GM20000 (cell line): ENCODE data around the gene WAPL.
"Not testable (repeated sequence)": the region's sequence is repeated elsewhere in the genome, so short reads cannot be mapped to it uniquely, and the experiment has no call there.

Experiments
- DNase-seq: peaks from one replicate; pipeline ENCODE4 v3.0.0; 2012; ENCODE audit warnings: low spot score
- TF ChIP-seq, protein P1 (sequence below): IDR thresholded peaks from 2 replicates; pipeline ENCODE4 v1.5.1; 2012; ENCODE audit warnings: mild to moderate bottlenecking, control low read depth; ENCODE audit errors: extremely low read depth, missing control alignments

Gene WAPL, protein sequence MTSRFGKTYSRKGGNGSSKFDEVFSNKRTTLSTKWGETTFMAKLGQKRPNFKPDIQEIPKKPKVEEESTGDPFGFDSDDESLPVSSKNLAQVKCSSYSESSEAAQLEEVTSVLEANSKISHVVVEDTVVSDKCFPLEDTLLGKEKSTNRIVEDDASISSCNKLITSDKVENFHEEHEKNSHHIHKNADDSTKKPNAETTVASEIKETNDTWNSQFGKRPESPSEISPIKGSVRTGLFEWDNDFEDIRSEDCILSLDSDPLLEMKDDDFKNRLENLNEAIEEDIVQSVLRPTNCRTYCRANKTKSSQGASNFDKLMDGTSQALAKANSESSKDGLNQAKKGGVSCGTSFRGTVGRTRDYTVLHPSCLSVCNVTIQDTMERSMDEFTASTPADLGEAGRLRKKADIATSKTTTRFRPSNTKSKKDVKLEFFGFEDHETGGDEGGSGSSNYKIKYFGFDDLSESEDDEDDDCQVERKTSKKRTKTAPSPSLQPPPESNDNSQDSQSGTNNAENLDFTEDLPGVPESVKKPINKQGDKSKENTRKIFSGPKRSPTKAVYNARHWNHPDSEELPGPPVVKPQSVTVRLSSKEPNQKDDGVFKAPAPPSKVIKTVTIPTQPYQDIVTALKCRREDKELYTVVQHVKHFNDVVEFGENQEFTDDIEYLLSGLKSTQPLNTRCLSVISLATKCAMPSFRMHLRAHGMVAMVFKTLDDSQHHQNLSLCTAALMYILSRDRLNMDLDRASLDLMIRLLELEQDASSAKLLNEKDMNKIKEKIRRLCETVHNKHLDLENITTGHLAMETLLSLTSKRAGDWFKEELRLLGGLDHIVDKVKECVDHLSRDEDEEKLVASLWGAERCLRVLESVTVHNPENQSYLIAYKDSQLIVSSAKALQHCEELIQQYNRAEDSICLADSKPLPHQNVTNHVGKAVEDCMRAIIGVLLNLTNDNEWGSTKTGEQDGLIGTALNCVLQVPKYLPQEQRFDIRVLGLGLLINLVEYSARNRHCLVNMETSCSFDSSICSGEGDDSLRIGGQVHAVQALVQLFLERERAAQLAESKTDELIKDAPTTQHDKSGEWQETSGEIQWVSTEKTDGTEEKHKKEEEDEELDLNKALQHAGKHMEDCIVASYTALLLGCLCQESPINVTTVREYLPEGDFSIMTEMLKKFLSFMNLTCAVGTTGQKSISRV (N-terminal part only)

DNA sequence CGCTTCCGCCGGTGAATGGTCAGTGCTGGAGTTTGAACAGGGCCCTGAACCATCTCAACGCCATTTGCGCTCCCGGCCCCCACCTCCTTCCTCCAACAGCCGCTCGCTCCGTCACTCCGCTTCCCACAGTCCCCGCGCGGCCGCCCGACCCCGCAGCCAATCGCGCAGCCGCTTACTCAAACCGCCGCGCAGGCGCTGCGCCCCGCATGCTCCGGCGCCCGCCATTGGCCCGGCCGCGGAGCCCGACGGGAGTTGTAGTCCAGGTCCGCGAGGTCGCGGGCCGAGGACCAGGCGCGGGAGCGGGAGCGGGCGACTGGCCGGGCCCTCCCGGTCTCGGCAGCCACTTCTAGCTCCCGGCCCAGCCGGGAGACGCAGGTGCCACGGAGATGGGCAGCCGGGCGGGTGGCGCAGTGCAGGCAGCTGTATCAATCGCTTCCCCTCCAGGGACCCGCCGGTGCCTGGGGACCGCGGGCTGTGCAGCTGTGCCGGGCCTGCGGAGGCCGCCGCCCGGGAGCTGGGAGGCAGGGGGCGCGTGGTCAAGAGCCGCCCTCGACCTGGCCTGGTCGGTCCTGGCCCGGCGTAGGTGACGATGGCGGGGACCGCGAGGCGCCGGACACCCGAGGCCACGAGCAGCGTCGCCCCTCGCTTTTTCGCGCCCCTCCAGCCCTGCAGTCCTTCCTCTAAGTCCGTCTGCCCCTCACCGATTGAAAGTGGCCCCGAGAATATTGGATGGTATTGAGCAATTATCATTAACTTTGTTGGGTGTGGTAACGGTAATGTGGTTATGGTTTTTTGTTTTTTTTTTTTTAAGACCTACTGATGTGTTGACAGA, at the start of gene WAPL:
Gene WAPL (minus strand): TSS at position 115 of the 832 bp plus-strand sequence. CDS start 3,723 bp downstream, outside the sequence.
- DNase-seq = peak; percentile 99
- TF ChIP-seq, protein P1, sequence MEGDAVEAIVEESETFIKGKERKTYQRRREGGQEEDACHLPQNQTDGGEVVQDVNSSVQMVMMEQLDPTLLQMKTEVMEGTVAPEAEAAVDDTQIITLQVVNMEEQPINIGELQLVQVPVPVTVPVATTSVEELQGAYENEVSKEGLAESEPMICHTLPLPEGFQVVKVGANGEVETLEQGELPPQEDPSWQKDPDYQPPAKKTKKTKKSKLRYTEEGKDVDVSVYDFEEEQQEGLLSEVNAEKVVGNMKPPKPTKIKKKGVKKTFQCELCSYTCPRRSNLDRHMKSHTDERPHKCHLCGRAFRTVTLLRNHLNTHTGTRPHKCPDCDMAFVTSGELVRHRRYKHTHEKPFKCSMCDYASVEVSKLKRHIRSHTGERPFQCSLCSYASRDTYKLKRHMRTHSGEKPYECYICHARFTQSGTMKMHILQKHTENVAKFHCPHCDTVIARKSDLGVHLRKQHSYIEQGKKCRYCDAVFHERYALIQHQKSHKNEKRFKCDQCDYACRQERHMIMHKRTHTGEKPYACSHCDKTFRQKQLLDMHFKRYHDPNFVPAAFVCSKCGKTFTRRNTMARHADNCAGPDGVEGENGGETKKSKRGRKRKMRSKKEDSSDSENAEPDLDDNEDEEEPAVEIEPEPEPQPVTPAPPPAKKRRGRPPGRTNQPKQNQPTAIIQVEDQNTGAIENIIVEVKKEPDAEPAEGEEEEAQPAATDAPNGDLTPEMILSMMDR = no peak

DNA sequence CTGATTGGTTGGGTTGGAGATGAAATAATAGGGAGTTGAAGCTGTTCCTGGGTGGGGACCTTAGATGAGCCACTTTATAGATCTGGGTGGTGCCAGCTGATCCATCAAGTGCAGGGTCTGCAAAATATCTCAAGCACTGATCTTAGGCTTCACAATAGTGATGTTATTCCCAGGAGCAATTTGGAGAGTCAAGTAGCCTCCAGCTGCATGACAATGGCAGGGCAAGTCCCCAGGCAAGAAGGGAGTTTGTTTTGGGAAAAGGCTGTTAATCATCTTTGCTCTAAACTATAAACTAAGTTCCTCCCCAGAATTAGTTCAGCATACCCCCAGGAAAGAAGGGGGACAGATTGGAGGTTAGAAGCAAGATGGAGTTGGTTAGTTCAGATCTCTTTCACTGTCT, 47.7 kb upstream of the WAPL start:
- TF ChIP-seq, protein P1 = no peak
- no peak for DNase-seq

DNA sequence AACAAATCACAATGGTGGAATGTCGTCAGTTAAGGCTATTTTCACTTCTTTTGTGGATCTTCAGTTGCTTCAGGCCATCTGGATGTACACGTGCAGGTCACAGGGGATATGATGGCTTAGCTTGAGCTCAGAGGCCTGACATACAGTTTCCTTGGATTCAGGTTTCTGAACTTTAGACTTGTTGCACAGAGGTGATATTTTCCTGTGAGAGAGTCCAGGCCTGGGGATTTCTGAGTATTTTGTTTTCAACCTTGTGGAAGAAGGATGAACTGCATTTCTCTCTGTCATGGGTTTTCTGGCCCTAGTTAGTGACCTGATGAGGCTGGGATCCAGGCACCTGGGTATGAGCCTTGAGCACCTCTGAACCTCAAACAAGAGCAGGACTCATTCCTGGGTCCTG, 44.9 kb upstream of the WAPL start:
- not testable (repeated sequence) for DNase-seq

DNA sequence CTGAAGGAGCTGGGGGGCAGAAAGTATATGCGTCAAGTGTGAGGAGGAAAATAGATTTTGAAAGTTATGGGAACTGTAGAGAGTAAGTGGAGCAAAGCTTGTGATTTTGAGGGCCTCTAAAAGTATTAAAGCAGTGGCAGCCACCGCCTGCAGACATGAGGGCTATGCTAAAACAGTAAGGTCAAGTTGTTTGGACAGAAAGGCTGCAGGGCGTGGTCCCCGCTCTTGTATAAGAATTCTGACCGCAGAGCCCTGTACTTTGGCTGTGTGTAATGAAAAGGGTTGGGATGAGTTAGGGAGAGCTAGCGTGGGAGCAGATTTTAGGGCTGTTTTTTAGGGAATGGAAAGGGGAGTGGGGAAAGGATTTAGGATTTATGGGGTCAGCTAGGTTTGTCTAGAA, 41.7 kb upstream of the WAPL start:
- DNase-seq = not testable (repeated sequence)

DNA sequence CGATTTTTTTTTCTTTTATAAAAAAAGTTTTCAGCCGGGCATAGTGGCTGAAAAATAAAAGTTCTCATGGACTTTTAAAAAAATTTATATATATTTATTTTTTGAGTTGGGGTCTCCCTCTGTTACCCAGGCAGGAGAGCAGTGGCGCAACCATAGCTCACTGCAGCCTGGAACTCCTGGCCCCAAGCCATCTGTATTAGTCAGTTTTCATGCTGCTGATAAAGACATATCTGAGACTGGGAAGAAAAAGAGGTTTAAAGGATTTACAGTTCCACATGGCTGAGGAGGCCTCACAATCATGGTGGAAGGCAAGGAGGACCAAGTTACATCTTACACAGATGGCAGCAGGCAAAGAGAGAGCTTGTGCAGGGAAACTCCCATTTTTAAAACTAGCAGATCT, 37.1 kb upstream of the WAPL start:
- DNase-seq = not testable (repeated sequence)

DNA sequence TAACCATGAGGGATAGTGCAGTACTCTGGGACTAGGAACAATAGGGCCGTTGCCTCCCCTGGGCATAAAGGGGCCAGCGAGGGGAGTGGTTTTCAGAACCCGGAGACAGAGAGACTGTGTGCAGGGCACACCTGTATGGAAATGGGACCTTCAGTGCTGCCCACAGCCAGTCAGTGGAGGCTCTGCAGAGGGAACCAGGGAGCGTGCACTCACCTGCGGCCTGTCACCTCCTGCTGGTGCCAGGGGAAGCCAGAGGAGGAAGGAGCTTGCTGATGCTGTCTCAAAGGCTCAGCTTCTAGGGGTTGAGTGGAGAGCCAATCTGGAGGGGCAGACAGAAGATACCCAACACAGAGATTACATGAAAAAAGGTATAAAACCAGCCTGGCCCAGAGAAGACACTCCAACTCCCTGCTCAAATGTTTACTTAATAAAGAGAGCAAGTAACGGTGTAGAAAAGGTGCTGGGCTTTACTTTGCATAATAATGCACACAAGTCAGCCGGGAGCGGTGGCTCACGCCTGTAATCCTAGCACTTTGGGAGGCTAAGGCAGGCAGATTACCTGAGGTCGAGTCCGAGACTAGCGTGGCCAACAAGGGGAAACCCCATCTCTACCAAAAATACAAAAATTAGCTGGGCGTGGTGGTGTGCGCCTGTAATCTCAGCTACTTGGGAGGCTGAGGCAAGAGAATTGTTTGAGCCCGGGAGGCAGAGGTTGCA, 35.5 kb upstream of the WAPL start:
- TF ChIP-seq, protein P1 = no peak
- DNase-seq = no peak

DNA sequence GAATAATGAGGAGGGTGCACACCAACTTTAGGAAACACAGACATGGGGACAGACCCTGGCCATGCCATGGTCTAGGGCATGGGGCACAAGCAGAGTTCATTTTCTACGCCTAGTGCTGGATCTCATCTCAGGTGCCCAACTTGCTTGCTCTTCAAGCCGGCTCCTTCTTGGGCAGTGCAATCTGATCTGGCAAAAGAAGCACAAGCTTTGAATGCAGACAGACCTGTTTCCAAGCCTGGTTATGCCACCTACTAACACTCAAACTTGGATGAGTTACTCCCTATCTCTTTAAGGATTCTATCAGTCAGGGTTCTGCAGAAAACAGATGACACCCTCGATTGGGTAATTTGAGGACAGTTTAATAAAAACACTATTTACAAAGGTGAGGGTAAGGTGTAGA, 34.9 kb upstream of the WAPL start:
- TF ChIP-seq, protein P1 = no peak
- no peak for DNase-seq

DNA sequence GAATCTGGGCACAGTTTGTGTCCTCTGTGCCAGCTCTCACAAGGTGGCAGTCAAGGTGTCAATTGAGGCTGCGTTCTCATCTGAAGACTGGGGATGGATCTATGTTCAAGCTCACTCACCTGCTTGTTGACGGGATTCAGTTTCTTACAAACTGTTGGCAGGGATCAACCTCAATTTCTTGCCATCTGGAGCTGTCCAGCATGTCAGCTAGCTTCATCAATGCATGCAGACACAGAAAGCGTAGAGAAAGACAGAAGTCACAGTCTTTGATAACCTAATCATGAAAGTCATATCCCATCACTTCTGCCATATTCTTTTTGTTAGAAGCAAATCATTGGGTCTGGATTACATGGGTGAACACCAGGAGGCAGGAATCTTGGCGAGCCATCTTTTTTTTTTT, 32.0 kb upstream of the WAPL start:
- TF ChIP-seq, protein P1 = no peak

More for the DNA sequence above, 32.0 kb upstream of the WAPL start:
- no peak for DNase-seq
